ENCODE measurements around the gene CSF3. TPM values are rescaled to one million over a fixed set of nuclear protein-coding genes. Genes with fewer than 3 reads are reported as not detected.

The CSF3 gene
- total RNA-seq, 5 donors from 2014 or later (not counting 1 experiment from before 2014, with no cell fraction given) = not detected

DNA sequence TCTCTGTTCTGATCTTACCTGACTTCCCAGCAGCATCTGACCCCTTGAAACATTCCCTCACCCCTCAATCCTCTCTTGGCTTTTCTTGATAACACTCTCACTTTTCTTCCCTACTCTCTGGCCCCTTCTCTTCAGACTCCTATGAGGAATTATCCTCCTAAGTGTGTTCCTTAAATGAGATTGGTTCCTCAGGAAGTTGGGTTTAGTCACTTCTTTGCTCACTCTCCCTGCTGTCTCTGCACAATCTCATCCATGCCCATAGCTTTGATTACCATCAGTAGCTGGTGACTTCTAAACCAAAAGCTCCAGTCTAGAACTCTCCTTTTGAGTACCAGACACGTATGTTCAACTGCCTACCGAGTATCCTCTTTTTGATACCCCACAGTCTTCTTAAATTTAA, 26.0 kb downstream of the CSF3 start:
- POLR2A ChIA-PET = interaction anchor here in 1 of 2 donors (0.6 kb wide), 1 partner anchor 196 kb away, joined by 3 read pairs; no protein-coding TSS in a partner anchor
- H3K4me3 Mint-ChIP-seq = no peak overlapping the region
- no peaks in the 10 kb centered on the region for H3K9me3 Mint-ChIP-seq
- H3K9me3 ChIP-seq = no peaks in the 10 kb centered on the region
- H3K36me3 ChIP-seq (ENCODE audit: control insufficient read depth in 2 of 2, extremely low read depth in 1 of 2, insufficient read depth in 1 of 2, low read length in 1 of 2) = peaks cover 0 to 18% of the 10 kb centered on the region in 2 donors
- H3K4me3 ChIP-seq (ENCODE audit: control insufficient read depth in 1 of 2, extremely low read depth in 1 of 2, low read length in 1 of 2) = no peak overlapping the region
- no peak overlapping the region for H3K27ac ChIP-seq (ENCODE audit: low read length)
- peaks cover 0 to 7% (median 0%) of the 10 kb centered on the region in 3 donors for H3K4me1 Mint-ChIP-seq
- ATAC-seq (replicated peaks in 1 of 4) = no peak
- no peaks in the 10 kb centered on the region for H3K4me1 ChIP-seq (ENCODE audit: control insufficient read depth in 1 of 2, extremely low read depth in 1 of 2, insufficient read depth in 2 of 2, low read length in 2 of 2)
- H3K27ac Mint-ChIP-seq = no peak overlapping the region
- H3K27me3 Mint-ChIP-seq = no peaks in the 10 kb centered on the region
- H3K27me3 ChIP-seq (replicated peaks in 1 of 2; ENCODE audit: control insufficient read depth in 2 of 2, extremely low read depth in 1 of 2, insufficient read depth in 2 of 2, low read length in 1 of 2) = no peaks in the 10 kb centered on the region
- H3K36me3 Mint-ChIP-seq = peaks cover 3% of the 10 kb centered on the region
- CTCF ChIA-PET = no interaction called here
- no peak for DNase-seq
- WGBS (ENCODE audit: insufficient coverage) = 92% methylated on average over 2 of the region's 2 CpGs

DNA sequence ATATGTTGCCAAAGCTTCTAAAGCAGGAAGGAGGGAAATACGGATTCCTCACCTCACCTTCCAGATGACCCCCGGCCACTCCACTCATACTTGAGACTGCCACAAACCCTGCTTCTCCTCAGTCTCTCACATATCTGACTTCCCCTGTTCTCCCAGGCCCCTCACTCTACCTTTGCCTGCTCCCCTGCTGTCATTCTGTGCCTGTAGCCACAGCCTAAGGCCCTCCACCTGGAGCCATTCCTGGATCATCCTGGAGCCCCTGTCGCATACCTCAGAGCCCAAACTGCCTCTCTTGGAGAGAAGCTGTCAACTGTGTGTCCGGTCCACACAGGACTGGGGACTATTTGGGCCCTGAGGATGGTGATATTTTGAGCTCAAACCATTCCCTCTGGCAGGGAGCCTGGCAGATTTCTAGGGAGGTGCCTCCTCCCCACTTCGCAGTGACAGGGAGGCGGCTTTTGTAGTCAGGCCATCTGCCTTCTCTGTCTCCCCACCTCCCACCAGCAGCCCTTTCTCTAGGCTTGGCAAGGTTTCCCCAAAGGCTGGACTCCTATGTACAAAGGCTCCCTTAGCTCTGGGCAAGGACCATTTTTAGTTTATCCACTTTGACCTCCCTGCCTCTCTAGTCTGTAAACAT, 41.3 kb downstream of the CSF3 start:
- DNase-seq = no peak
- CTCF ChIA-PET = interaction anchor here in 1 of 2 donors (0.6 kb wide), 1 partner anchor 117 kb away, joined by 7 read pairs; no protein-coding TSS in a partner anchor
- Histone ChIP-seq H3K27ac (ENCODE audit: low read length) (no peak overlapping the region), H3K9me3 (no peaks in the 10 kb centered on the region), H3K4me3 (ENCODE audit: control insufficient read depth in 1 of 2, extremely low read depth in 1 of 2, low read length in 1 of 2) (no peak overlapping the region), H3K4me1 (ENCODE audit: control insufficient read depth in 1 of 2, extremely low read depth in 1 of 2, insufficient read depth in 2 of 2, low read length in 2 of 2) (peaks cover 0 to 15% of the 10 kb centered on the region in 2 experiments), H3K27me3 (replicated peaks in 1 of 2; ENCODE audit: control insufficient read depth in 2 of 2, extremely low read depth in 1 of 2, insufficient read depth in 2 of 2, low read length in 1 of 2) (peaks cover 0 to 25% of the 10 kb centered on the region in 2 experiments), H3K36me3 (ENCODE audit: control insufficient read depth in 2 of 2, extremely low read depth in 1 of 2, insufficient read depth in 1 of 2, low read length in 1 of 2) (peaks cover 0 to 11% of the 10 kb centered on the region in 2 donors)
- H3K27ac Mint-ChIP-seq = no peak overlapping the region
- no peaks in the 10 kb centered on the region for H3K9me3 Mint-ChIP-seq
- H3K36me3 Mint-ChIP-seq = peaks cover 9% of the 10 kb centered on the region
- WGBS (ENCODE audit: insufficient coverage) = 78% methylated on average over 4 of the region's 6 CpGs
- POLR2A ChIA-PET = no interaction called here
- H3K4me3 Mint-ChIP-seq = no peak overlapping the region
- peaks cover 0 to 7% of the 10 kb centered on the region in 2 donors for H3K27me3 Mint-ChIP-seq
- ATAC-seq (replicated peaks in 1 of 4) = no peak
- peaks cover 12 to 18% (median 18%) of the 10 kb centered on the region in 3 donors for H3K4me1 Mint-ChIP-seq

DNA sequence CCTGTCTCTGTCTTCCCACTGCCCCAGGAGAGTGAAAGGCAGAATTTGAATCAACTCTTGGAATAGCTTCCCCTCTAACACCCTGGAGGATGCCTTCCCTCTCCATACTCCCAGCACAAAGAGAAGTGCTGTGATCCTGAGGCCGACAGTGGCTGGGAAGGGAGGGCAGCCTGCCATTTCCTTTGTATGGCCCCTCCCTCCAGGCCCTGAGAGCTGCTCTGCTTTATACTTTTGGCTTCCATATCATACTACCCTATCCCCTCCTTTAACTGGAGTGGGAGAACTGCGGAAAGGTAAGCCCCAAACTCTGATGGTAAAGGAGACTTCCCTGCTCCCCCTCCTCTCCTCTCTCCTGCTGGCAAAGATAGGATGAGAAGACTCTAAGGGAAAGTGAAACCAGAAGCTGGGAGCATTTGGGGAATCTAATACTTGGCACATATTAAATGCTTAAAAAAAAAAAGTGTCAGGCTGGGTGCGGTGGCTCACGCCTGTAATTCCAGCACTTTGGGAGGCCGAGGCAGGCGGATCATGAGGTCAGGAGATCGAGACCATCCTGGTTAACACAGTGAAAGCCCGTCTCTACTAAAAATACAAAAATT, 43.0 kb downstream of the CSF3 start:
- POLR2A ChIA-PET = no interaction called here
- peaks cover 0 to 29% of the 10 kb centered on the region in 2 experiments for H3K27me3 ChIP-seq (replicated peaks in 1 of 2; ENCODE audit: control insufficient read depth in 2 of 2, extremely low read depth in 1 of 2, insufficient read depth in 2 of 2, low read length in 1 of 2)
- H3K36me3 Mint-ChIP-seq = peaks cover 3% of the 10 kb centered on the region
- peaks cover 0 to 7% of the 10 kb centered on the region in 2 donors for H3K27me3 Mint-ChIP-seq
- H3K4me1 ChIP-seq (ENCODE audit: control insufficient read depth in 1 of 2, extremely low read depth in 1 of 2, insufficient read depth in 2 of 2, low read length in 2 of 2) = peaks cover 2 to 20% of the 10 kb centered on the region in 2 experiments
- WGBS (ENCODE audit: insufficient coverage) = no CpG with 5 or more reads among the region's 8 CpGs
- no peak overlapping the region for H3K4me3 Mint-ChIP-seq
- DNase-seq (no peak), ATAC-seq (replicated peaks in 1 of 4) (no peak)
- no peak overlapping the region for H3K27ac Mint-ChIP-seq
- no peaks in the 10 kb centered on the region for H3K9me3 Mint-ChIP-seq
- H3K4me1 Mint-ChIP-seq = peaks cover 18 to 26% (median 23%) of the 10 kb centered on the region in 3 donors
- CTCF ChIA-PET = interaction anchor here (0.5 to 1.8 kb wide), 2 partner anchors 17 to 141 kb away, joined by 3 to 7 read pairs; no protein-coding TSS in a partner anchor
- H3K9me3 ChIP-seq = no peaks in the 10 kb centered on the region
- no peak overlapping the region for H3K27ac ChIP-seq (ENCODE audit: low read length)
- H3K4me3 ChIP-seq (ENCODE audit: control insufficient read depth in 1 of 2, extremely low read depth in 1 of 2, low read length in 1 of 2) = no peak overlapping the region
- peaks cover 0 to under 1% of the 10 kb centered on the region in 2 donors for H3K36me3 ChIP-seq (ENCODE audit: control insufficient read depth in 2 of 2, extremely low read depth in 1 of 2, insufficient read depth in 1 of 2, low read length in 1 of 2)

DNA sequence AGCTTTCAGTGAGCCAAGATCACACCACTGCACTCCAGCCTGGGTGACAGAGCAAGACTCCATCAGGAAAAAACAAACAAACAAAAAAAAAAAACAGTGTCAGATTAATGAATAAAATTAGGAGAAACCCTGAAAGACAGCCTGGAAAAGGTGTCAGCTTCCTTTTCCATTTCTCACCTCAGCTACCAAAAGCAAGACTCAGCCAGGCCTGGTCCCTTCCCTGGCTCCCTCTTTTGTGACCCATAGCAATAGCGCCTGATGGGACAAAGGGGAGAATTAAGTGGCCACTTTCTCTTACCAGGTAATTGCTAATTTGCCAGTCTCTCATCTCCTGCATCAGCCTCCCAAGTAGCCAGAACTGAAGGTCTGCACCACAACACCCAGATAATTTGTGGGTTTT, 43.6 kb downstream of the CSF3 start:
- no peaks in the 10 kb centered on the region for H3K9me3 Mint-ChIP-seq
- no peak overlapping the region for H3K27ac Mint-ChIP-seq
- POLR2A ChIA-PET = no interaction called here
- ATAC-seq (replicated peaks in 1 of 4) (no peak), DNase-seq (no peak)
- peaks cover 0 to 7% of the 10 kb centered on the region in 2 donors for H3K27me3 Mint-ChIP-seq
- H3K4me3 Mint-ChIP-seq = no peak overlapping the region
- no peaks in the 10 kb centered on the region for H3K36me3 ChIP-seq (ENCODE audit: control insufficient read depth in 2 of 2, extremely low read depth in 1 of 2, insufficient read depth in 1 of 2, low read length in 1 of 2)
- H3K4me1 ChIP-seq (ENCODE audit: control insufficient read depth in 1 of 2, extremely low read depth in 1 of 2, insufficient read depth in 2 of 2, low read length in 2 of 2) = peaks cover 3 to 20% of the 10 kb centered on the region in 2 experiments
- no peak overlapping the region for H3K4me3 ChIP-seq (ENCODE audit: control insufficient read depth in 1 of 2, extremely low read depth in 1 of 2, low read length in 1 of 2)
- H3K9me3 ChIP-seq = no peaks in the 10 kb centered on the region
- H3K36me3 Mint-ChIP-seq = peaks cover 3% of the 10 kb centered on the region
- CTCF ChIA-PET = interaction anchor here (0.5 to 1.8 kb wide), 5 partner anchors 13 to 1725 kb away, joined by 3 to 7 read pairs (median 3); no protein-coding TSS in a partner anchor
- WGBS (ENCODE audit: insufficient coverage) = no CpG with 5 or more reads among the region's 1 CpG
- H3K27me3 ChIP-seq (replicated peaks in 1 of 2; ENCODE audit: control insufficient read depth in 2 of 2, extremely low read depth in 1 of 2, insufficient read depth in 2 of 2, low read length in 1 of 2) = peaks cover 0 to 29% of the 10 kb centered on the region in 2 experiments
- H3K27ac ChIP-seq (ENCODE audit: low read length) = no peak overlapping the region
- peaks cover 19 to 26% (median 24%) of the 10 kb centered on the region in 3 donors for H3K4me1 Mint-ChIP-seq

DNA sequence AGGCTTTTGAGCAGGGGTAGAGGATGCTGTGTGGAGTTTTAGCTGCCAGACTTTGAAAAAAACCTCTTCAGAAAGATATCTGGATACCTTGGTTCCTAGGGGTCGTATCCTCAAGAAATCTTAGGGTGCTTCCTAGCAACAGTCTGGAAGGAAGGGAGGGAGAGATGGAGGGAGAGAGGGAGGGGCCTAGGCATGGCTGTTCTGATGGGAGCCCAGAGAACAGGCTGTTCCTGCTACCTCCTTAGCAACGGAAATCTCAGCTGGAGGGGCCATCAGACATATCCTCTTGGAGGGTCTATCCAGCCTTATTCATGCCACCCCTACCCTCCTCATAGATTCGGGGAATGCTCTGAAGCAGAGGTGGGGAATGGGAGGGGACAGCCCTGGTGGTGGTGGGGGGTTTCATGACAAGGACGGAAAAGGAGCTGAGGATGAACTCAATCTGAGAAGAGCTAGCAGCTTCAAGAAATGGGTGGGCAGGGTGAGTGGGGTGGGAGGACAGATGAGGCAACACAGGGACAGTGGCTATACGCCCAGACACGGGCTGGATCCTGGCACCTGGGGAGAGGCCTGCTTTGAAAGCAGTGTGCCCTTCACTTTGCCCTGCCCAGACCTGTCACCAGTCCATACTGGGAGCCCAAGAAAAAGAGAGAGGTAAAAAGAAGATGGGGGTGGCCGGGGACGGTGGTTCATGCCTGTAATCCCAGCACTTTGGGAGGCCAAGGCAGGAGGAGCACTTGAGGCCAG, 44.7 kb downstream of the CSF3 start:
- Mint-ChIP-seq H3K27ac (no peak overlapping the region), H3K9me3 (no peaks in the 10 kb centered on the region), H3K4me3 (no peak overlapping the region), H3K4me1 (peaks cover 24 to 27% (median 26%) of the 10 kb centered on the region in 3 donors), H3K27me3 (peaks cover 0 to 7% of the 10 kb centered on the region in 2 donors), H3K36me3 (no peaks in the 10 kb centered on the region)
- POLR2A ChIA-PET = interaction anchor here (0.5 to 0.6 kb wide), 3 partner anchors 53 to 115 kb away, joined by 4 to 6 read pairs (median 6); no protein-coding TSS in a partner anchor
- no peak overlapping the region for H3K4me3 ChIP-seq (ENCODE audit: control insufficient read depth in 1 of 2, extremely low read depth in 1 of 2, low read length in 1 of 2)
- CTCF ChIA-PET = interaction anchor here (0.6 to 3.7 kb wide), 7 partner anchors 14 to 527 kb away, joined by 3 to 15 read pairs (median 3); partner anchors contain the start of gene NR1D1 (in 1 of the 2)
- DNase-seq (no peak), ATAC-seq (replicated peaks in 1 of 4) (no peak)
- H3K36me3 ChIP-seq (ENCODE audit: control insufficient read depth in 2 of 2, extremely low read depth in 1 of 2, insufficient read depth in 1 of 2, low read length in 1 of 2) = no peaks in the 10 kb centered on the region
- H3K4me1 ChIP-seq (ENCODE audit: control insufficient read depth in 1 of 2, extremely low read depth in 1 of 2, insufficient read depth in 2 of 2, low read length in 2 of 2) = peaks cover 12 to 24% of the 10 kb centered on the region in 2 experiments
- no peaks in the 10 kb centered on the region for H3K9me3 ChIP-seq
- H3K27ac ChIP-seq (ENCODE audit: low read length) = no peak overlapping the region
- H3K27me3 ChIP-seq (replicated peaks in 1 of 2; ENCODE audit: control insufficient read depth in 2 of 2, extremely low read depth in 1 of 2, insufficient read depth in 2 of 2, low read length in 1 of 2) = peaks cover 0 to 29% of the 10 kb centered on the region in 2 experiments
- 67% methylated on average over 4 of the region's 8 CpGs for WGBS (ENCODE audit: insufficient coverage)
